T-helper 2 cell treated with Interferon-gamma antibody and Interleukin-4, amounts not matched to agents 5 μg/mL and 100 μg/mL, for 36 hours (primary cell): ENCODE measurements around the gene COMMD2.
A peak's percentile ranks its signal among the peaks of the same experiment; 100 is the strongest.

Experiments
- DNase-seq: peaks from one replicate; pipeline ENCODE4 v3.0.0; 2021; ENCODE audit warnings: low spot score
- H3K27ac Mint-ChIP-seq: one replicate; pipeline ENCODE4 v1.8.0; 2021; ENCODE audit warnings: mild to moderate bottlenecking, mixed read lengths
- H3K27me3 Mint-ChIP-seq: one replicate; pipeline ENCODE4 v1.8.0; 2021; ENCODE audit warnings: low read depth, mixed read lengths
- H3K36me3 Mint-ChIP-seq: one replicate; pipeline ENCODE4 v1.8.0; 2021; ENCODE audit warnings: low read depth, mixed read lengths
- H3K4me1 Mint-ChIP-seq: one replicate; pipeline ENCODE4 v1.8.0; 2021; ENCODE audit warnings: low read depth, mixed read lengths
- H3K4me3 Mint-ChIP-seq: one replicate; pipeline ENCODE4 v1.8.0; 2022; ENCODE audit warnings: mild to moderate bottlenecking, moderate library complexity, mixed read lengths
- H3K9me3 Mint-ChIP-seq: one replicate; pipeline ENCODE4 v1.8.0; 2021; ENCODE audit warnings: mixed read lengths

COMMD2 gene

GRCh38 chr3:149776170-149776569 lies 23.9 kb upstream of the COMMD2 start:
- H3K36me3 Mint-ChIP-seq: no peaks in the 10 kb centered on the region
- no peak overlapping the region for H3K4me3 Mint-ChIP-seq
- no peak for DNase-seq
- H3K9me3 Mint-ChIP-seq: no peaks in the 10 kb centered on the region
- H3K4me1 Mint-ChIP-seq: no peaks in the 10 kb centered on the region
- H3K27me3 Mint-ChIP-seq: peaks cover 13% of the 10 kb centered on the region
- H3K27ac Mint-ChIP-seq: no peak overlapping the region

GRCh38 chr3:149772861-149773260 lies 20.6 kb upstream of the COMMD2 start:
- no peaks in the 10 kb centered on the region for H3K4me1 Mint-ChIP-seq
- H3K4me3 Mint-ChIP-seq: no peak overlapping the region
- no peak for DNase-seq
- no peaks in the 10 kb centered on the region for H3K9me3 Mint-ChIP-seq
- H3K27me3 Mint-ChIP-seq: peaks cover 15% of the 10 kb centered on the region
- H3K36me3 Mint-ChIP-seq: no peaks in the 10 kb centered on the region
- no peak overlapping the region for H3K27ac Mint-ChIP-seq

GRCh38 chr3:149771652-149772271 lies 19.5 kb upstream of the COMMD2 start:
- no peak overlapping the region for H3K4me3 Mint-ChIP-seq
- H3K36me3 Mint-ChIP-seq: no peaks in the 10 kb centered on the region
- H3K27ac Mint-ChIP-seq: no peak overlapping the region
- no peaks in the 10 kb centered on the region for H3K9me3 Mint-ChIP-seq
- peak; percentile 15 for DNase-seq
- no peaks in the 10 kb centered on the region for H3K4me1 Mint-ChIP-seq
- peaks cover 15% of the 10 kb centered on the region for H3K27me3 Mint-ChIP-seq

- Mint-ChIP-seq H3K4me3 (no peak overlapping the region), H3K27me3 (peaks cover 20% of the 10 kb centered on the region), H3K36me3 (no peaks in the 10 kb centered on the region), H3K9me3 (no peaks in the 10 kb centered on the region), H3K27ac (no peak overlapping the region), H3K4me1 (no peaks in the 10 kb centered on the region)
- no peak for DNase-seq
These were observed 18.0 kb upstream of the COMMD2 start for GRCh38 chr3:149770246-149770645.

GRCh38 chr3:149768704-149769103 lies 16.4 kb upstream of the COMMD2 start:
- H3K4me1 Mint-ChIP-seq: no peaks in the 10 kb centered on the region

GRCh38 chr3:149767720-149768119 lies 15.4 kb upstream of the COMMD2 start:
- H3K4me3 Mint-ChIP-seq: no peak overlapping the region
- H3K4me1 Mint-ChIP-seq: no peaks in the 10 kb centered on the region
- H3K36me3 Mint-ChIP-seq: no peaks in the 10 kb centered on the region
- no peaks in the 10 kb centered on the region for H3K9me3 Mint-ChIP-seq
- H3K27me3 Mint-ChIP-seq: peaks cover 25% of the 10 kb centered on the region
- H3K27ac Mint-ChIP-seq: no peak overlapping the region
- no peak for DNase-seq

More at GRCh38 chr3:149768704-149769103, 16.4 kb upstream of the COMMD2 start:
- no peak overlapping the region for H3K27ac Mint-ChIP-seq
- H3K4me3 Mint-ChIP-seq: no peak overlapping the region
- DNase-seq: no peak
- peaks cover 25% of the 10 kb centered on the region for H3K27me3 Mint-ChIP-seq
- H3K36me3 Mint-ChIP-seq: no peaks in the 10 kb centered on the region
- H3K9me3 Mint-ChIP-seq: no peaks in the 10 kb centered on the region

- no peak for DNase-seq
- no peak overlapping the region for H3K4me3 Mint-ChIP-seq
- no peaks in the 10 kb centered on the region for H3K4me1 Mint-ChIP-seq
- peaks cover 23% of the 10 kb centered on the region for H3K27me3 Mint-ChIP-seq
- H3K9me3 Mint-ChIP-seq: no peaks in the 10 kb centered on the region
- no peak overlapping the region for H3K27ac Mint-ChIP-seq
- no peaks in the 10 kb centered on the region for H3K36me3 Mint-ChIP-seq
These were observed 13.6 kb upstream of the COMMD2 start for GRCh38 chr3:149765762-149766334.

GRCh38 chr3:149764302-149764701 lies 12.0 kb upstream of the COMMD2 start:
- H3K4me3 Mint-ChIP-seq: no peak overlapping the region
- H3K36me3 Mint-ChIP-seq: no peaks in the 10 kb centered on the region
- H3K27ac Mint-ChIP-seq: no peak overlapping the region
- H3K9me3 Mint-ChIP-seq: no peaks in the 10 kb centered on the region
- no peaks in the 10 kb centered on the region for H3K4me1 Mint-ChIP-seq
- peaks cover 27% of the 10 kb centered on the region for H3K27me3 Mint-ChIP-seq
- no peak for DNase-seq

GRCh38 chr3:149763565-149764195 lies 11.4 kb upstream of the COMMD2 start:
- no peak overlapping the region for H3K4me3 Mint-ChIP-seq
- no peaks in the 10 kb centered on the region for H3K9me3 Mint-ChIP-seq
- H3K27ac Mint-ChIP-seq: no peak overlapping the region
- no peaks in the 10 kb centered on the region for H3K4me1 Mint-ChIP-seq
- peaks cover 27% of the 10 kb centered on the region for H3K27me3 Mint-ChIP-seq
- H3K36me3 Mint-ChIP-seq: no peaks in the 10 kb centered on the region
- DNase-seq: no peak

GRCh38 chr3:149753717-149754116 lies 1.4 kb upstream of the COMMD2 start:
- peaks cover 20% of the 10 kb centered on the region for H3K4me1 Mint-ChIP-seq
- peak overlapping the region; percentile 10 for H3K27ac Mint-ChIP-seq
- H3K9me3 Mint-ChIP-seq: no peaks in the 10 kb centered on the region
- DNase-seq: no peak
- peaks cover 12% of the 10 kb centered on the region for H3K36me3 Mint-ChIP-seq
- peaks cover 15% of the 10 kb centered on the region for H3K27me3 Mint-ChIP-seq
- H3K4me3 Mint-ChIP-seq: peak overlapping the region; percentile 95

- peaks cover 12% of the 10 kb centered on the region for H3K27me3 Mint-ChIP-seq
- peak overlapping the region; percentile 95 for H3K4me3 Mint-ChIP-seq
- no peak for DNase-seq
- H3K36me3 Mint-ChIP-seq: peaks cover 19% of the 10 kb centered on the region
- H3K4me1 Mint-ChIP-seq: peaks cover 20% of the 10 kb centered on the region
- peak overlapping the region; percentile 87 for H3K27ac Mint-ChIP-seq
- H3K9me3 Mint-ChIP-seq: no peaks in the 10 kb centered on the region
These were observed 473 bp upstream of the COMMD2 start for GRCh38 chr3:149752788-149753136.

GRCh38 chr3:149751551-149751950 lies 738 bp downstream of the COMMD2 start:
- Mint-ChIP-seq H3K27ac (peak overlapping the region; percentile 87), H3K9me3 (no peaks in the 10 kb centered on the region), H3K4me3 (peak overlapping the region; percentile 95)

GRCh38 chr3:149744606-149745005 lies 7.7 kb downstream of the COMMD2 start:
- Mint-ChIP-seq H3K27ac (no peak overlapping the region), H3K4me3 (no peak overlapping the region), H3K4me1 (peaks cover 2% of the 10 kb centered on the region), H3K36me3 (peaks cover 45% of the 10 kb centered on the region), H3K9me3 (no peaks in the 10 kb centered on the region), H3K27me3 (no peaks in the 10 kb centered on the region)
- DNase-seq: no peak

More at GRCh38 chr3:149751551-149751950, 738 bp downstream of the COMMD2 start:
- Mint-ChIP-seq H3K27me3 (peaks cover 9% of the 10 kb centered on the region), H3K36me3 (peaks cover 28% of the 10 kb centered on the region), H3K4me1 (peaks cover 20% of the 10 kb centered on the region)
- no peak for DNase-seq

- Mint-ChIP-seq H3K27ac (no peak overlapping the region), H3K36me3 (peaks cover 44% of the 10 kb centered on the region), H3K27me3 (no peaks in the 10 kb centered on the region), H3K4me3 (no peak overlapping the region), H3K9me3 (no peaks in the 10 kb centered on the region), H3K4me1 (peaks cover under 1% of the 10 kb centered on the region)
- no peak for DNase-seq
These were observed 8.1 kb downstream of the COMMD2 start for GRCh38 chr3:149744151-149744550.
